NOMO-1 (cell line): ENCODE data around the gene DAAM1.

ENCODE experiments used
- DNase-seq, 2 experiments: peaks; one replicate each; lab custom pipeline; 2025; ENCODE audit not compliant: unreplicated experiment in 2 of 2; lab: John Stamatoyannopoulos, UW

The DAAM1 gene

GRCh38 chr14:59407246-59408010 lies 219.0 kb downstream of the DAAM1 start:
- DNase-seq, result no peak

- no peak for DNase-seq
These were observed 227.6 kb downstream of the DAAM1 start for GRCh38 chr14:59415836-59416602.

- DNase-seq, result no peak
These were observed 228.8 kb downstream of the DAAM1 start for GRCh38 chr14:59417311-59417710.

- DNase-seq, result no peak
These were observed 230.8 kb downstream of the DAAM1 start for GRCh38 chr14:59419303-59419702.
